Measurements from ENCODE around the gene ATP1A1.

- no peak for TF ChIP-seq SMAD3 (CRISPR knock-in tag; IDR thresholded peaks at IDR 0.05; ENCODE audit: borderline replicate concordance)
- TF ChIP-seq, protein P1, sequence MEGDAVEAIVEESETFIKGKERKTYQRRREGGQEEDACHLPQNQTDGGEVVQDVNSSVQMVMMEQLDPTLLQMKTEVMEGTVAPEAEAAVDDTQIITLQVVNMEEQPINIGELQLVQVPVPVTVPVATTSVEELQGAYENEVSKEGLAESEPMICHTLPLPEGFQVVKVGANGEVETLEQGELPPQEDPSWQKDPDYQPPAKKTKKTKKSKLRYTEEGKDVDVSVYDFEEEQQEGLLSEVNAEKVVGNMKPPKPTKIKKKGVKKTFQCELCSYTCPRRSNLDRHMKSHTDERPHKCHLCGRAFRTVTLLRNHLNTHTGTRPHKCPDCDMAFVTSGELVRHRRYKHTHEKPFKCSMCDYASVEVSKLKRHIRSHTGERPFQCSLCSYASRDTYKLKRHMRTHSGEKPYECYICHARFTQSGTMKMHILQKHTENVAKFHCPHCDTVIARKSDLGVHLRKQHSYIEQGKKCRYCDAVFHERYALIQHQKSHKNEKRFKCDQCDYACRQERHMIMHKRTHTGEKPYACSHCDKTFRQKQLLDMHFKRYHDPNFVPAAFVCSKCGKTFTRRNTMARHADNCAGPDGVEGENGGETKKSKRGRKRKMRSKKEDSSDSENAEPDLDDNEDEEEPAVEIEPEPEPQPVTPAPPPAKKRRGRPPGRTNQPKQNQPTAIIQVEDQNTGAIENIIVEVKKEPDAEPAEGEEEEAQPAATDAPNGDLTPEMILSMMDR (IDR thresholded peaks at IDR 0.05): no peak
- no peak for TF ChIP-seq JUN (CRISPR knock-in tag; IDR thresholded peaks at IDR 0.05)
- no peak for TF ChIP-seq ESRRA (CRISPR knock-in tag; IDR thresholded peaks at IDR 0.05; ENCODE audit: borderline replicate concordance)
- TF ChIP-seq HMGA2 (CRISPR knock-in tag; IDR thresholded peaks at IDR 0.05): no peak
These were observed 14.5 kb downstream of the ATP1A1 start for GRCh38 chr1:116387551-116387950.
